ENCODE measurements around the gene TMEM183A.

TMEM183A gene

DNA sequence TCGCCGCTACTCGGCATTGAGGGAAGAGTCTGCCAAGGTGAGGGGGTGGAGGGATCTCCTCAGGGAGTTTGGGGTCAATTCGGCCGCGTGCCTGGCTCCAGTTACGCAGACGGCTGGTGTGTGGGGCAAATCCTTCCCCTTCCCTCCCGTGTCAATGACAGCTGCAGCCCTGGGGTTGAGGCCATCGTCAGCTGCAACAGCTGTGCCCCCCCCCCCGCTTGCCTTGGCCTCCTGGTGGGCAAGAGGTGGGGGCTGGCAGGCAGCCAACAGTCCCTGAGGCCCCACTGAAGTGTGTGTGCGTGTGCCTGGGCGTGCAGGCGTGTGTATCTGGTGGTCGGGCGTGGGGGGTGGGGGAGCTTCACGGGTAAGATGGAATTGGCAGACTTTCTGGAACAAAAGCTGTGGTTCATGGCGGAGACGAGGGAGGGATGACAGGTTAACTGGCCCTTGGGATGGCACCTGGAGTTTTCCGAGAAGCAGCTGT lies 44.7 kb downstream of the TMEM183A start:
- TF ChIP-seq, protein P1, sequence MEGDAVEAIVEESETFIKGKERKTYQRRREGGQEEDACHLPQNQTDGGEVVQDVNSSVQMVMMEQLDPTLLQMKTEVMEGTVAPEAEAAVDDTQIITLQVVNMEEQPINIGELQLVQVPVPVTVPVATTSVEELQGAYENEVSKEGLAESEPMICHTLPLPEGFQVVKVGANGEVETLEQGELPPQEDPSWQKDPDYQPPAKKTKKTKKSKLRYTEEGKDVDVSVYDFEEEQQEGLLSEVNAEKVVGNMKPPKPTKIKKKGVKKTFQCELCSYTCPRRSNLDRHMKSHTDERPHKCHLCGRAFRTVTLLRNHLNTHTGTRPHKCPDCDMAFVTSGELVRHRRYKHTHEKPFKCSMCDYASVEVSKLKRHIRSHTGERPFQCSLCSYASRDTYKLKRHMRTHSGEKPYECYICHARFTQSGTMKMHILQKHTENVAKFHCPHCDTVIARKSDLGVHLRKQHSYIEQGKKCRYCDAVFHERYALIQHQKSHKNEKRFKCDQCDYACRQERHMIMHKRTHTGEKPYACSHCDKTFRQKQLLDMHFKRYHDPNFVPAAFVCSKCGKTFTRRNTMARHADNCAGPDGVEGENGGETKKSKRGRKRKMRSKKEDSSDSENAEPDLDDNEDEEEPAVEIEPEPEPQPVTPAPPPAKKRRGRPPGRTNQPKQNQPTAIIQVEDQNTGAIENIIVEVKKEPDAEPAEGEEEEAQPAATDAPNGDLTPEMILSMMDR (IDR thresholded peaks at IDR 0.05; ENCODE audit: low read length, missing control alignments): no peak
- no peak overlapping the region for H3K4me3 ChIP-seq (replicated peaks; ENCODE audit: low read depth, low read length)
- no peak for DNase-seq (ENCODE audit: low read depth)

DNA sequence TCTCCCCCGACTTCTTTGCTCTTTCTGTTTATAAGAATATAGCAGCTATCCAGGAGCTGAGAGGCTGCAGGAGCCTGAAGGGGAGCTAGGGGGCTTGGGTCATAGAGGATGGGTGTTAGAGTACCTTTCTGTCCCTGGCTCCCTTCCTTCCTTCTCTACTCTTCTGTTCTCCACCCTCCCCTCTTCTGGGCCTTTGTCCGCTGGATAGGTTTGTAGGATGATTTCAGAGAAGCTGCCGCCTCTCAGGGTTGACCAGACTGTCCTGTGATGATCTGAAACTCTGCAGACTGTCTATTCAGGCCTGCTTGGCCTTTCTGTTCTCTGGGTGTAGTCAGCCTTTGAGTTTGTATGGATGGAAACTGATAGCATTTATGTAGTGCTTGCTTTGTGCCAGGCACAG lies 45.4 kb downstream of the TMEM183A start:
- no peak overlapping the region for H3K4me3 ChIP-seq (replicated peaks; ENCODE audit: low read depth, low read length)
- no peak for DNase-seq (ENCODE audit: low read depth)
- TF ChIP-seq, protein P1 (IDR thresholded peaks at IDR 0.05; ENCODE audit: low read length, missing control alignments): no peak

DNA sequence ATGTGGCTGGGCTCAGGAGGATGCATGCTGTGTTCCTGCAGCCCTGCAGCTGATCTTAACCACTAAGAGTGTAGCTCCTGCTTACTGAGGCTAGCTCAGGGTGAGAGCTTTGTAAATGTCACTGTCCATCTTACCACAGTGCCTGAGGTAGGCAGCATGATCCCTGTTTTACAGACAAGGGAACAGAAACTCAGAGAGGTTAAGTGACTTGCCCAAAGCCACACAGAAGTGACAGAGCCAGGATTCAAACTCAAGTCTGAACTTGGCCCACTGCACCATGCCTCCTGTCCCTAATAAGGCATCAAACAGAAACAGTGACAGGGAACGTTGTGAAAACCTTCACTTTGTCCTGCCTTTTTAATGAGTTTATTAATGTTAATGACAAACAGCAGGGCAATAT lies 47.0 kb downstream of the TMEM183A start:
- DNase-seq (ENCODE audit: low read depth): no peak
- TF ChIP-seq, protein P1 (IDR thresholded peaks at IDR 0.05; ENCODE audit: low read length, missing control alignments): no peak

DNA sequence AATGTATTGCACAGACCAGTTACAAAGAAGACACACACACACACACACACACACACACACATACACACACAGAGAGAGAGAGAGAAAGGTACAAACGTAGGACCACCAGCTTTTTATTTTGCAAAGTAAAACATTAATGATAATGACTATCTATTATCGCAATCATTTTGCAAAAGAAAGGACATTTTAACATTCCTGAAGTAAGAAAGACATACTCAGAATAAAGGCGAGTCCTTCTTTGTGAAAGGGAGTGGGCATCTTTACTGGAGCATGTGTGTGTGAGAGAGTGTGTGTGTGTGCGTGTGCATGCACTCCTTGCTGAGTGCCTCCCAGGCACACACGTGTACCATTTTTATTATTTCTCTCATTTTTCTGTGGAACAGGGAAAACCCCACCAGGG lies 47.5 kb downstream of the TMEM183A start:
- H3K4me3 ChIP-seq (replicated peaks; ENCODE audit: low read depth, low read length): no peak overlapping the region
- no peak for DNase-seq (ENCODE audit: low read depth)
- TF ChIP-seq, protein P1 (IDR thresholded peaks at IDR 0.05; ENCODE audit: low read length, missing control alignments): no peak

More for the DNA sequence above, 47.0 kb downstream of the TMEM183A start:
- no peak overlapping the region for H3K4me3 ChIP-seq (replicated peaks; ENCODE audit: low read depth, low read length)

DNA sequence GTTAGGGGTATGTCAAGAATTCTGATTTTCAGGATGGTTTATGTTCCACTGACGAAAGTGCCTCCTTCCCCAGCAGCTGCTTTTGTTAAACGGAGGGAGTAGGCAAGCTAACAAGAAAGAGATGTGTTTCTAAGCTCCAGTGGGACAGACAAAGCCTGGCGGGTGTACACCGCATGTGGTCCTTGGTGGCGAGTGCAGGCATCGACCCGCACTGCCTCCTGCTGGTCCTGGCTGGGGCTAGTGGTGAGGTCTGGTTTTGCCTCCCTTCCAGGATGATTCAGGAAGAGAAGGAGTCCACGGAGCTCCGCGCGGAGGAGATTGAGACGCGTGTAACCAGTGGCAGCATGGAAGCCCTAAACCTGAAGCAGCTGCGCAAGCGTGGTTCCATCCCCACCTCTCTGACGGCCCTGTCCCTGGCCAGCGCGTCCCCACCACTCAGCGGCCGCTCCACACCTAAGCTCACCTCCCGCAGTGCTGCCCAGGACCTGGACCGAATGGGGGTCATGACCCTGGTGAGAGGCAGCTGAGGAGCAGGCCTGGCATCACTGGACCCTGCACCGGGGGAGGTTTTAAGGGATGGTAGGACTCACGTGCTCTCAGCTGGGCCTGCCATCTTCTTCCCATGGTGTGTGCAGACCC lies 48.1 kb downstream of the TMEM183A start:
- TF ChIP-seq, protein P1 (IDR thresholded peaks at IDR 0.05; ENCODE audit: low read length, missing control alignments): no peak

DNA sequence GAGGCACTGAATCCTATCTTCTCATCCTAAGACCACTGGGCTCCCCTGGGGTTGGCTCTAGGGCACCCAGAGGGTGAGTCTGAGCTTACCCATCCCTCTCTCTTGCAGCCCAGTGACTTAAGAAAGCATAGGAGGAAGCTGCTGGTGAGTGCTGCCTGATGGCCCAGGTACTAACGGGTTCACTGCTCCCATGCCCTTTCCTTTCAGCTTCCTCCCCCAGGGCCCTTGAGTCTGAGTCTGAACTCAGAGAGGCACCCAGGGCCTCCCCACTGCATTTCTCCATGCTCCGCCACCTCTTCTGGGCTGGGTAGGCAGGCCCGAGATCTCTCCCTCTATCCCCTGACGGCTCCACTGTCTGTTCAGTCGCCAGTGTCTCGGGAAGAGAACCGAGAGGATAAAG lies 48.8 kb downstream of the TMEM183A start:
- no peak overlapping the region for H3K4me3 ChIP-seq (replicated peaks; ENCODE audit: low read depth, low read length)
- DNase-seq (ENCODE audit: low read depth): no peak
- TF ChIP-seq, protein P1 (IDR thresholded peaks at IDR 0.05; ENCODE audit: low read length, missing control alignments): no peak

More for the DNA sequence above, 48.1 kb downstream of the TMEM183A start:
- DNase-seq (ENCODE audit: low read depth): no peak
- H3K4me3 ChIP-seq (replicated peaks; ENCODE audit: low read depth, low read length): no peak overlapping the region

DNA sequence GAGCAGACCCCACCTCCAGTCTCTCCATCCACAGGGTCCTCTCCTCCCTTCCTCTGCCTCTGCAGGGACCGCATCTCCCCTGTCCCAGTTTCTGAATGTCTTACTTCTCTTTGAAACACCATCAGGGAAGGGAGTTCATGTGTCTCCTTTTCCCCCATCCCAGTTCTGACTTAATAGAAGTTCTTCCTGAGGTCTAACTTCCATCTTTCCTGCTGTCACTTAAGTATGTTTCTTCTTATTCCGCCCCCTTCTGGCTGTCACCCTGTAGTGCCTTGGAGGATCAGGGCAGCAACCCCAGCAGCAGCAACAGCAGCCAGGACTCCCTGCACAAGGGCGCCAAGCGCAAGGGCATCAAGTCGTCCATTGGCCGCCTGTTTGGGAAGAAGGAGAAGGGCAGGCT lies 49.3 kb downstream of the TMEM183A start:
- DNase-seq (ENCODE audit: low read depth): no peak
- TF ChIP-seq, protein P1 (IDR thresholded peaks at IDR 0.05; ENCODE audit: low read length, missing control alignments): peak; percentile 2
- no peak overlapping the region for H3K4me3 ChIP-seq (replicated peaks; ENCODE audit: low read depth, low read length)
